Colonic mucosa (tissue), 4 donors: Measurements from ENCODE around the gene LCLAT1. TPM values are rescaled to one million over a fixed set of nuclear protein-coding genes. Genes with fewer than 3 reads are reported as not detected.
"Not testable (repeated sequence)": the region's sequence is repeated elsewhere in the genome, so short reads cannot be mapped to it uniquely, and the experiment has no call there.

Experiments used
- DNase-seq: peaks from one replicate; pipeline ENCODE4 v3.0.0-alpha.2; 2020
- H3K27ac ChIP-seq: fragments of 200-600 bp; one replicate; pipeline ENCODE4 v1.8.0; 2021
- H3K27me3 ChIP-seq: fragments of 200-600 bp; one replicate; pipeline ENCODE4 v1.8.0; 2021
- H3K36me3 ChIP-seq: fragments of 200-600 bp; one replicate; pipeline ENCODE4 v1.8.0; 2021
- H3K4me1 ChIP-seq: fragments of 200-600 bp; one replicate; pipeline ENCODE4 v1.8.0; 2021; ENCODE audit warnings: mild to moderate bottlenecking
- H3K4me3 ChIP-seq: fragments of 200-600 bp; one replicate; pipeline ENCODE4 v1.8.0; 2021
- H3K9ac ChIP-seq, 2 donors: one replicate each; pipeline ENCODE4 v1.7.0; 2013; ENCODE audit warnings: control low read depth in 2 of 2, low read depth in 2 of 2, low read length in 2 of 2
- H3K9me3 ChIP-seq: fragments of 200-600 bp; one replicate; pipeline ENCODE4 v1.8.0; 2021
- CTCF ChIP-seq: fragments of 200-600 bp; IDR thresholded peaks from one replicate; pipeline ENCODE4 v1.8.0; 2022; ENCODE audit warnings: antibody characterized with exemption, mild to moderate bottlenecking
- intact Hi-C: fragments of 100-400 bp; cut with DNase I; formaldehyde crosslinking; loops from one replicate; pipeline ENCODE4 v1.14.1; 2022
- total RNA-seq, 2 donors: library from RNA; stranded (reverse); fragmentation: NEBNext Ultra II Directional in 1 of 2; extraction: Animal tissue kit (Norgen Biotek cat#: 25700) in 1 of 2; gene quantifications; one replicate each; pipeline ENCODE4 v1.2.1, GENCODE V29; 2021
- donor health status: healthy.
- donor health status: DM: no; HTN: no; CAD: no.
- donor health status: DM: no; HTN: no; CAD: no.

LCLAT1 gene
- total RNA-seq, 2 donors from 2014 or later = 20.0 to 25.5 TPM

DNA sequence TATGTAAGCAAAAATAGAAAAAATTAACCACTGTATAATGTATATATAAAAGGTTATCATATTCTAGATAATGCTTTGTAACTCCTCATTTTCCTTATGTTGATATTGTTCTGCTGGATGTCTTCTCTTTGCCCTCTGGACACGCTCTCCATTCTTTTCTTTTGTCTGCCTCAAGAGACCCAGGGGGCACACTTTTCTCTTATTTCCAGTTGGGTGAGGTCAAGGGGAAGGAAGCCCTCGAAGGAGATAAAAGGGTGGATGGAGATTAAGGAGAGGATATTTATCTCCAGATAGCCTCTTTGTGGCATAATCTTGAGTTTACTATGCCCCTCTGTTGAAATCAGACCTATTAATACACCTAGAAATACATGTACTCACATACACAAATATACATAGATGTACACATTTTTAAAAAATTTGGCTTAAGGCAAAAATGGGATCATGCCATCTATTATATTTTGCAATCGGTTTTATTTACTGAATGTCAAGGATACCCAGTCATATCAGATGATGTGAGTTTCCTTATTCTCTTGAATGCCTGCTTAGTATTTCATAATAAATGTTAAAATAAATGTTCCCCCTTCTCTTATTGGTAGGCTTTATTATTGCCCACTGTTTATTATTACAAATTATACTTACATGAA lies 65.3 kb downstream of the LCLAT1 start:
- Histone ChIP-seq H3K27ac (no peak overlapping the region), H3K4me3 (no peak overlapping the region), H3K4me1 (no peaks in the 10 kb centered on the region), H3K9me3 (no peaks in the 10 kb centered on the region), H3K36me3 (no peaks in the 10 kb centered on the region), H3K9ac (no peak overlapping the region), H3K27me3 (no peaks in the 10 kb centered on the region)
- no peak for DNase-seq
- intact Hi-C loops = no loop called here
- TF ChIP-seq CTCF = no peak

- H3K4me3 ChIP-seq, H3K9ac ChIP-seq, intact Hi-C loops, DNase-seq, H3K27ac ChIP-seq, H3K9me3 ChIP-seq, H3K36me3 ChIP-seq, H3K4me1 ChIP-seq, H3K27me3 ChIP-seq: not testable (repeated sequence)
Observed at GRCh38 chr2:30513649-30514048, 66.6 kb downstream of the LCLAT1 start.

- no peak for TF ChIP-seq CTCF
- H3K9ac ChIP-seq = no peak overlapping the region
- no peaks in the 10 kb centered on the region for H3K36me3 ChIP-seq
- H3K27ac ChIP-seq = no peak overlapping the region
- H3K4me1 ChIP-seq = no peaks in the 10 kb centered on the region
- no peak for DNase-seq
- intact Hi-C loops = no loop called here
- no peak overlapping the region for H3K4me3 ChIP-seq
- no peaks in the 10 kb centered on the region for H3K9me3 ChIP-seq
- no peaks in the 10 kb centered on the region for H3K27me3 ChIP-seq
Observed at GRCh38 chr2:30514134-30514847, 67.2 kb downstream of the LCLAT1 start.

DNA sequence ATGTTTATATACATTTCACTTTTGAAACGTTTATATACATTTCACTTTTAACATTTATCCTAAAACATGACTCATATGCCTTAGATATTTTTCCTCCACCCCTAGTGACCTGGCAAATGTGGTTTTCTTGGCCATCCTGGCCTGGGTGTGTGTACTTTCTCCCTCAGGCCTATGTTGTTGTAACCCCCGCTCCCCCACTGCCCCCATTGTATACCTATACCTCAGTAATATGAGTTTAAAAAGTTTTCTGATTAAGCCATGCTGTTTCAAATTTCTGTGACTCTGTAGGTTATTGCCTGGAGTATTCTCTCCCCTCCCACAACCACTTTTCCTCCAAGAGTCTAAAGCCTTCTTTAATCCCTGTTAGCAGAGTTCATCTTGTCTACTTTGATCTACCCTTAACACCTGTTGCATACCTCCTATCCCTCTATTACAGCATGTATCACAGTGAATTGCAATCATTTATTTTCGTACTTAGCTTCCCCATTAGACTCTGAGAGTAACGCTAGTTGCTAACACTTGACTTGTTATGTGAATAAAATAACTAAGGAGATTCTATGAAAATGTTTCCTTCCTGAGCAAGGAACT lies 67.9 kb downstream of the LCLAT1 start:
- H3K36me3 ChIP-seq = no peaks in the 10 kb centered on the region
- H3K9ac ChIP-seq = no peak overlapping the region
- no peak for TF ChIP-seq CTCF
- H3K9me3 ChIP-seq = no peaks in the 10 kb centered on the region
- DNase-seq = no peak
- H3K27ac ChIP-seq = no peak overlapping the region
- no peaks in the 10 kb centered on the region for H3K27me3 ChIP-seq
- H3K4me1 ChIP-seq = no peaks in the 10 kb centered on the region
- intact Hi-C loops = no loop called here
- no peak overlapping the region for H3K4me3 ChIP-seq

- Histone ChIP-seq H3K4me3 (no peak overlapping the region), H3K27me3 (no peaks in the 10 kb centered on the region), H3K4me1 (no peaks in the 10 kb centered on the region), H3K27ac (no peak overlapping the region), H3K36me3 (no peaks in the 10 kb centered on the region), H3K9me3 (no peaks in the 10 kb centered on the region), H3K9ac (no peak overlapping the region)
- no peak for TF ChIP-seq CTCF
- no peak for DNase-seq
- intact Hi-C loops = no loop called here
Observed at GRCh38 chr2:30516166-30516565, 69.1 kb downstream of the LCLAT1 start.

GRCh38 chr2:30519796-30520195 lies 72.8 kb downstream of the LCLAT1 start:
- no peaks in the 10 kb centered on the region for H3K4me1 ChIP-seq
- intact Hi-C loops = no loop called here
- TF ChIP-seq CTCF = no peak
- H3K27ac ChIP-seq = no peak overlapping the region
- no peak overlapping the region for H3K4me3 ChIP-seq
- H3K9me3 ChIP-seq = no peaks in the 10 kb centered on the region
- H3K36me3 ChIP-seq = no peaks in the 10 kb centered on the region
- DNase-seq = no peak
- no peaks in the 10 kb centered on the region for H3K27me3 ChIP-seq
- no peak overlapping the region for H3K9ac ChIP-seq
